Neutrophil (primary cell): ENCODE measurements around the gene ABL1.

Experiments used
- H3K27ac ChIP-seq: fragments of 200-600 bp; sonication (generic); 2 replicates; pipeline ENCODE4 v1.5.1; 2016; ENCODE audit warnings: mild to moderate bottlenecking, moderate library complexity
- H3K27me3 ChIP-seq: fragments of 200-600 bp; sonication (generic); 2 replicates; pipeline ENCODE4 v1.6.0; 2016; ENCODE audit warnings: mild to moderate bottlenecking
- H3K36me3 ChIP-seq: fragments of 200-600 bp; sonication (generic); 2 replicates; pipeline ENCODE4 v1.5.1; 2017
- H3K4me1 ChIP-seq, 2 experiments: fragments of 200-600 bp in 1 of 2; sonication (generic) in 1 of 2; 1 replicate in 1 of 2; 2 replicates in 1 of 2; pipeline versions ENCODE4 v1.5.1 to v1.6.1; 2013 to 2016; ENCODE audit warnings: low read depth in 1 of 2, low read length in 1 of 2, mild to moderate bottlenecking in 1 of 2, moderate library complexity in 1 of 2; ENCODE audit not compliant: control insufficient read depth in 1 of 2, insufficient read depth in 1 of 2
- H3K4me3 ChIP-seq, 2 experiments: fragments of 200-600 bp in 1 of 2; sonication (generic) in 1 of 2; 1 replicate in 1 of 2; 2 replicates in 1 of 2; pipeline ENCODE4 v1.5.1; 2013 to 2016; ENCODE audit warnings: low read depth in 1 of 2, low read length in 1 of 2, mild to moderate bottlenecking in 1 of 2, moderate library complexity in 1 of 2
- H3K9me3 ChIP-seq: fragments of 200-600 bp; sonication (generic); 2 replicates; pipeline ENCODE4 v1.5.1; 2016
- CTCF ChIP-seq: fragments of 200-600 bp; sonication (generic); IDR thresholded peaks from 2 replicates; pipeline ENCODE4 v1.5.1; 2016; ENCODE audit warnings: antibody characterized with exemption

ABL1 gene

DNA sequence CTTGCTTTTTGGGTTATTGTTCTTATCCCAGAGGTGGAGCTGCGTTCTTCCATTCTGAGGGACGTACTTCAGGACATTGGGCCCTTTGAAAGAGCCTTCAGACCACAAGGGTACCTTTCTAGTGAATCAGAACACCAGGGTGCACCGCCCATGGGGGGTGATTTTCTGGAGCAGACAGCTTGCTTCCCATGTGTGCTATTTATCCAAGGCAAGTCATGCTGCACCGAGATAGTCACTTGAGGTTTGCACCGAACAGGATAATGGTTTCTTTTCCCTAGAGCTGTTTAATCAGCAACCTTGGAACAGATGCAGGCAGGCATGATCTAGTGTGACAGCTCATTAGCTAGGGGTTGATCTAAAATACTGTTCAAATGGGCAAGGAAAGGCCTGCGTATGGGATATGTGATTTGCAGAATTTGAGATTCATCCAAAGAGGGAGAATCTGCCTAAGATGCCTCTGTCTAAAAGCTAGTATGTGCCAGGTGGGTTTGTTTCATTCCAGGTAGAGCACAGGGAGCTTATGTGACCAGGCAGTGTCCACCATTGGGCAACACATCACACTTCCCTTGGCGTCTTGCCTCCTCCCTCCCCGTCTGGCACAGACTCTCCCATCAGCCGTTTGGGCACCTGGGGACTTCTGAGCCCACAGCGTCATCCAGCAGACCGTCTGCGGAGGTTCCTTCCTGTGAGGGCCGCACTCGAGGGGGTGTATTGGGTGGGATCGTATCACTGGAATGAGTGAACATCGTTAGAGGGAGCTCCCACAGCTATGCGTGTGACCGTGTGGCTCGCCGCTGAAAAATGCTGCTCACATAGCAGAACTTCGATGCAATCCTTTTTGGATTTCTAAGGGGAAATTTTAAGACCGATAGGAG is 23.0 kb downstream of the ABL1 start:
- no peak overlapping the region for H3K4me3 ChIP-seq
- TF ChIP-seq CTCF = no peak
- H3K4me1 ChIP-seq = no peaks in the 10 kb centered on the region
- no peaks in the 10 kb centered on the region for H3K27me3 ChIP-seq
- H3K9me3 ChIP-seq = no peaks in the 10 kb centered on the region
- H3K27ac ChIP-seq = no peak overlapping the region
- H3K36me3 ChIP-seq = peaks cover 31% of the 10 kb centered on the region

GRCh38 chr9:130858739-130859705 is 24.0 kb downstream of the ABL1 start:
- Histone ChIP-seq H3K9me3 (no peaks in the 10 kb centered on the region), H3K27ac (no peak overlapping the region), H3K4me3 (no peak overlapping the region), H3K36me3 (peaks cover 32% of the 10 kb centered on the region), H3K27me3 (no peaks in the 10 kb centered on the region), H3K4me1 (no peaks in the 10 kb centered on the region)
- TF ChIP-seq CTCF = no peak

GRCh38 chr9:130860458-130861316 is 25.6 kb downstream of the ABL1 start:
- Histone ChIP-seq H3K27me3 (no peaks in the 10 kb centered on the region), H3K9me3 (no peaks in the 10 kb centered on the region), H3K4me3 (no peak overlapping the region), H3K36me3 (peaks cover 20% of the 10 kb centered on the region), H3K27ac (no peak overlapping the region), H3K4me1 (no peaks in the 10 kb centered on the region)
- TF ChIP-seq CTCF = no peak

DNA sequence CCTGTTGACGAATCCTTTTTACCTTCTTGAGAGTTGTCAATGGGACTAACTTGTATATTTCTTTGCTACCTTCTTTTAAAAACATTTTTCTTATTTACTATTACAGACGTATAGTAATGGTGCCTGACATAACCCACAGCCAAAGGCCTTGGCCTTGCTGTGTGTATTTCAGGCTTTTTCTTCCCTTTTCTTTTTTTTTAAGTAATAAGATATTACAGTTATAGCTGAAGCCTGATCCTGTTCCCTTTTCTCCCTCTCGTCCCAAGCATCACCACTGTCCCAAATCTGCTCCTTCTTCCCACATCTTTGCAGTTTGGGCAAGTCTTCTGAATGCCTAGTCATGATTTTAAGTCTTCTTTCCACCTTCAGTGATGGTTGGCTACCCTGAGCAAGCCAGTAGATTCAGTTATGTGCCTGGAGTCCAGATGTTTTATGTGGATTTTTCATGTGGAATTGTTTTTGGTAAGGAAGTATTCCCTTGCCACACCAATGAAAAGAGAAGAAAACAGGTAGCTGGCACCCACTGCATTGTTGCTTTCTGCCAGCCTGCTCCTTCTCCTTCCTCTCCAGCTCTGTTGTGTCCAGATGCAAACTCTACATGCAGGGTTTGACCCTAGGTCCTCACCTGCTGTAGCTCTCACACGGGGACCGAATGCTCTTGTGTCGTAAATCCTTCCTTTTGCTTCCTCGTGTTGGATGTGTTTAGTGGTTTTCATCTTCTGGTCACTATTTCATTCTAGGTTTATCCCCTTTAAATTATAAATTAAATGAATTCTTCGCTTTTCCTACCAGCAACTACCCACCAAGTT is 26.5 kb downstream of the ABL1 start:
- Histone ChIP-seq H3K36me3 (peaks cover 11% of the 10 kb centered on the region), H3K27me3 (no peaks in the 10 kb centered on the region), H3K4me1 (no peaks in the 10 kb centered on the region), H3K27ac (no peak overlapping the region), H3K9me3 (no peaks in the 10 kb centered on the region), H3K4me3 (no peak overlapping the region)
- no peak for TF ChIP-seq CTCF
